GM23338 (cell line): ENCODE data around the gene MLXIPL. TPM values are rescaled to one million over a fixed set of nuclear protein-coding genes. Genes with fewer than 3 reads are reported as not detected.
"Not testable (repeated sequence)": the region's sequence is repeated elsewhere in the genome, so short reads cannot be mapped to it uniquely, and the experiment has no call there.

ENCODE experiments used
- ATAC-seq: fragments of 200-7000 bp; cut with Tn5 transposase; 3 replicates; pipeline ENCODE4 v1.9.1; 2020
- DNase-seq: peaks from one replicate; pipeline ENCODE4 v3.0.0-alpha.2; 2015; ENCODE audit warnings: low spot score
- H2AFZ ChIP-seq: fragments of 200-600 bp; sonication (generic); 2 replicates; pipeline ENCODE4 v1.8.0; 2016; ENCODE audit warnings: antibody characterized with exemption, mild to moderate bottlenecking, moderate library complexity
- H3F3A ChIP-seq: fragments of 200-600 bp; sonication (generic); replicated peaks from 2 replicates; pipeline ENCODE4 v1.8.0; 2017; ENCODE audit warnings: antibody characterized with exemption, mixed run types, low read depth
- H3K27ac ChIP-seq: fragments of 200-600 bp; sonication (generic); 2 replicates; pipeline ENCODE4 v1.6.1; 2016; ENCODE audit warnings: low read depth
- H3K27me3 ChIP-seq: fragments of 200-600 bp; sonication (generic); 2 replicates; pipeline ENCODE4 v1.8.0; 2016; ENCODE audit warnings: mild to moderate bottlenecking, mixed run types, moderate library complexity; ENCODE audit not compliant: insufficient read depth
- H3K36me3 ChIP-seq: fragments of 200-600 bp; sonication (generic); 2 replicates; pipeline ENCODE4 v1.8.0; 2016; ENCODE audit warnings: mild to moderate bottlenecking; ENCODE audit not compliant: insufficient read depth
- H3K4me1 ChIP-seq: fragments of 200-600 bp; sonication (generic); 2 replicates; pipeline ENCODE4 v1.8.0; 2016; ENCODE audit warnings: mild to moderate bottlenecking, moderate library complexity; ENCODE audit not compliant: insufficient read depth
- H3K4me2 ChIP-seq: fragments of 200-600 bp; sonication (generic); 2 replicates; pipeline ENCODE4 v1.7.1; 2017; ENCODE audit warnings: mixed run types
- H3K4me3 ChIP-seq: fragments of 200-600 bp; sonication (generic); 2 replicates; pipeline ENCODE4 v1.6.1; 2016; ENCODE audit warnings: mixed run types
- H3K79me2 ChIP-seq: fragments of 200-600 bp; sonication (generic); replicated peaks from 2 replicates; pipeline ENCODE4 v1.8.0; 2017; ENCODE audit warnings: mild to moderate bottlenecking; ENCODE audit not compliant: insufficient read depth
- H3K9me2 ChIP-seq: fragments of 200-600 bp; sonication (generic); 2 replicates; pipeline ENCODE4 v1.8.0; 2017; ENCODE audit not compliant: insufficient read depth
- H4K20me1 ChIP-seq: fragments of 200-600 bp; sonication (generic); replicated peaks from 2 replicates; pipeline ENCODE4 v1.8.0; 2017; ENCODE audit warnings: mild to moderate bottlenecking; ENCODE audit not compliant: insufficient read depth
- H3K27ac Mint-ChIP-seq: 2 replicates; pipeline ENCODE4 v1.8.0; 2020; ENCODE audit warnings: inconsistent platforms, mild to moderate bottlenecking, moderate library complexity, mixed read lengths
- H3K27me3 Mint-ChIP-seq: 3 replicates; pipeline ENCODE4 v1.8.0; 2022; ENCODE audit warnings: low read depth, mild to moderate bottlenecking, moderate library complexity, mixed read lengths, inconsistent platforms; ENCODE audit not compliant: insufficient read depth, poor library complexity
- H3K36me3 Mint-ChIP-seq: 3 replicates; pipeline ENCODE4 v1.8.0; 2021; ENCODE audit warnings: low read depth, mild to moderate bottlenecking, inconsistent platforms, moderate library complexity, mixed read lengths
- H3K4me1 Mint-ChIP-seq: 3 replicates; pipeline ENCODE4 v1.8.0; 2020; ENCODE audit warnings: mild to moderate bottlenecking, inconsistent platforms, mixed read lengths
- H3K4me3 Mint-ChIP-seq: 3 replicates; pipeline ENCODE4 v1.8.0; 2021; ENCODE audit warnings: moderate library complexity, mild to moderate bottlenecking, inconsistent platforms, mixed read lengths
- H3K9me3 Mint-ChIP-seq: 3 replicates; pipeline ENCODE4 v1.8.0; 2020; ENCODE audit warnings: moderate library complexity, mild to moderate bottlenecking, inconsistent platforms, mixed read lengths
- CTCF ChIP-seq, 2 experiments: fragments of 200-600 bp in 1 of 2; sonication (generic) in 1 of 2; conservative IDR thresholded peaks; 2 replicates each; pipeline versions ENCODE4 v1.5.1 to v1.6.1; 2016 to 2017; ENCODE audit warnings: antibody characterized with exemption in 2 of 2, low read depth in 2 of 2, mild to moderate bottlenecking in 2 of 2, moderate library complexity in 1 of 2
- ETS1 ChIP-seq: IDR thresholded peaks from 2 replicates; pipeline ENCODE4 v1.6.1; 2016; ENCODE audit warnings: antibody characterized with exemption
- EZH2 ChIP-seq: fragments of 200-600 bp; sonication (generic); IDR thresholded peaks from one replicate; pipeline ENCODE4 v1.8.0; 2017; ENCODE audit warnings: antibody characterized with exemption, mild to moderate bottlenecking, low read depth; ENCODE audit not compliant: unreplicated experiment
- EZH2phosphoT487 ChIP-seq: fragments of 200-600 bp; sonication (generic); IDR thresholded peaks from one replicate; pipeline ENCODE4 v1.8.1; 2018; ENCODE audit warnings: antibody characterized with exemption; ENCODE audit not compliant: unreplicated experiment
- JUNB ChIP-seq: IDR thresholded peaks from one replicate; pipeline ENCODE4 v1.6.1; 2016; ENCODE audit warnings: antibody characterized with exemption; ENCODE audit not compliant: unreplicated experiment
- POLR2AphosphoS5 ChIP-seq: IDR thresholded peaks from 2 replicates; pipeline ENCODE4 v1.6.1; 2016; ENCODE audit warnings: antibody characterized with exemption, low read depth
- REST ChIP-seq: IDR thresholded peaks from one replicate; pipeline ENCODE4 v1.6.1; 2018; ENCODE audit warnings: antibody characterized with exemption; ENCODE audit not compliant: unreplicated experiment
- STAT1 ChIP-seq: IDR thresholded peaks from one replicate; pipeline ENCODE4 v1.6.1; 2016; ENCODE audit warnings: antibody characterized with exemption; ENCODE audit not compliant: unreplicated experiment
- ZNF114 ChIP-seq: fragments of 250-450 bp; sonication (Bioruptor Pico); IDR thresholded peaks from 2 replicates; pipeline ENCODE4 v1.5.0; 2020; ENCODE audit warnings: mild to moderate bottlenecking, moderate library complexity
- ZNF462 ChIP-seq: fragments of 250-450 bp; sonication (Bioruptor Pico); IDR thresholded peaks from 2 replicates; pipeline ENCODE4 v1.5.0; 2020; ENCODE audit warnings: mild to moderate bottlenecking, moderate library complexity
- polyA plus RNA-seq: library from polyadenylated mRNA; unstranded; fragments of >200 nt; fragmentation: Nextera tagmentation; extraction: Ambion mirVana; gene quantifications from 2 replicates; pipeline ENCODE4 v1.2.1, GENCODE V29; 2016
- total RNA-seq: library from RNA; depleted of rRNA; stranded (reverse); fragments of >200 nt; shearing (Covaris generic); gene quantifications from 2 replicates; pipeline ENCODE4 v1.2.3, GENCODE V29; 2014

The MLXIPL gene
- total and polyA plus RNA-seq, 2 experiments from 2014 or later = 13.7 to 25.7 TPM

- H3K9me3 Mint-ChIP-seq, H3K36me3 Mint-ChIP-seq: not testable (repeated sequence)
- H3K27me3 ChIP-seq = peaks cover 13% of the 10 kb centered on the region
These were observed 4.9 kb downstream of the MLXIPL start for GRCh38 chr7:73619394-73619793.

GRCh38 chr7:73618538-73618937, 5.8 kb downstream of the MLXIPL start:
- Mint-ChIP-seq H3K36me3 (no peaks in the 10 kb centered on the region; the same call in 1 of the 3 replicates), H3K4me1 (peaks cover 2% of the 10 kb centered on the region; the same call in 1 of the 3 replicates), H3K27me3 (peaks cover 16% of the 10 kb centered on the region), H3K27ac (no peak overlapping the region), H3K4me3 (no peak overlapping the region), H3K9me3 (no peaks in the 10 kb centered on the region)
- ATAC-seq (no peak), DNase-seq (no peak)
- H3F3A ChIP-seq = 0 out of 2 replicates have a peak, but pooled peaks cover 5% of the 10 kb centered on the region
- no peak overlapping the region for H3K4me3 ChIP-seq
- no peak overlapping the region for H2AFZ ChIP-seq
- no peaks in the 10 kb centered on the region; the same call in 1 of the 2 replicates for H3K36me3 ChIP-seq
- no peak overlapping the region for H3K4me2 ChIP-seq
- 0 out of 2 replicates have a peak, but pooled peaks cover 8% of the 10 kb centered on the region for H3K4me1 ChIP-seq
- H3K27ac ChIP-seq = no peak overlapping the region
- no peaks in the 10 kb centered on the region for H4K20me1 ChIP-seq
- H3K79me2 ChIP-seq = no peaks in the 10 kb centered on the region
- TF ChIP-seq ZNF114 (CRISPR knock-in tag) (no peak), ZNF462 (no peak), STAT1 (no peak), JUNB (no peak), CTCF (conservative IDR thresholded peaks at IDR 0.05; ENCODE audit: low read depth in 2 of 2) (no peak), EZH2 (no peak), EZH2phosphoT487 (no peak), ETS1 (no peak), REST (no peak), POLR2AphosphoS5 (no peak)
- no peaks in the 10 kb centered on the region for H3K9me2 ChIP-seq
- H3K27me3 ChIP-seq = peaks cover 6% of the 10 kb centered on the region

More at GRCh38 chr7:73619394-73619793, 4.9 kb downstream of the MLXIPL start:
- not testable (repeated sequence) for ATAC-seq, H3K9me2 ChIP-seq, H3K36me3 ChIP-seq, H3K27ac Mint-ChIP-seq, H3K4me1 Mint-ChIP-seq, H3K4me3 ChIP-seq, H2AFZ ChIP-seq, H3K79me2 ChIP-seq, DNase-seq, H3K4me2 ChIP-seq, H4K20me1 ChIP-seq, H3K4me1 ChIP-seq, H3K4me3 Mint-ChIP-seq, H3K27ac ChIP-seq, H3F3A ChIP-seq
- H3K27me3 Mint-ChIP-seq = peaks cover 19% of the 10 kb centered on the region
